A549 (cell line): ENCODE results near the gene ANKDD1A. TPM values are rescaled to one million over a fixed set of nuclear protein-coding genes. Genes with fewer than 3 reads are reported as not detected.

Experiments used
- ATAC-seq, 2 experiments: fragments of 200-7000 bp in 1 of 2; fragments of >200 bp in 1 of 2; cut with Nextera tagmentation in 1 of 2; cut with Tn5 transposase in 1 of 2; 3 replicates each; pipeline versions ENCODE4 v1.8.0 to v1.9.1; 2018 to 2020; ENCODE audit warnings: mild to moderate bottlenecking in 1 of 2, moderate library complexity in 1 of 2
- CTCF ChIA-PET: fragments of 300-600 bp; sonication (Branson Sonifier 250); formaldehyde crosslinking; extraction: SDS; loops from one replicate; lab custom pipeline; 2021; ENCODE audit warnings: antibody characterized with exemption, inconsistent platforms; lab: Yijun Ruan, JAX
- POLR2A ChIA-PET: fragments of 350-600 bp; formaldehyde crosslinking; extraction: SDS; loops from one replicate; lab custom pipeline; 2021; ENCODE audit warnings: antibody characterized with exemption, inconsistent platforms; lab: Yijun Ruan, JAX
- DNase-seq, 2 experiments: peaks; one replicate each; pipeline versions ENCODE4 v3.0.0 to v3.0.0-alpha.2; 2011 to 2016; ENCODE audit warnings: low read depth in 1 of 2, low spot score in 1 of 2
- FAIRE-seq: peaks from 2 replicates; lab custom pipeline; 2011; peaks lifted over from hg19 to GRCh38; lab: Jason Lieb, UNC
- H3K27ac ChIP-seq, 2 experiments: fragments of >200 bp; sonication (Bioruptor Twin); formaldehyde crosslinking; 3 replicates each; pipeline ENCODE4 v1.5.1; 2016 to 2017
- H3K4me1 ChIP-seq: fragments of >200 bp; sonication (Bioruptor Twin); formaldehyde crosslinking; 3 replicates; pipeline ENCODE4 v1.6.1; 2016
- H3K4me2 ChIP-seq: fragments of >200 bp; sonication (Bioruptor Twin); formaldehyde crosslinking; 3 replicates; pipeline ENCODE4 v1.6.1; 2016
- H3K4me3 ChIP-seq: fragments of >200 bp; sonication (Bioruptor Twin); formaldehyde crosslinking; 3 replicates; pipeline ENCODE4 v1.5.1; 2016
- H3K9me3 ChIP-seq: fragments of >200 bp; sonication (Bioruptor Twin); formaldehyde crosslinking; 3 replicates; pipeline ENCODE4 v1.6.1; 2016
- BHLHE40 ChIP-seq: IDR thresholded peaks from 2 replicates; pipeline ENCODE4 v1.6.1; 2012; ENCODE audit warnings: low read depth, low read length, inconsistent platforms
- CBX8 ChIP-seq: fragments of 200-600 bp; sonication (generic); IDR thresholded peaks from 2 replicates; pipeline ENCODE4 v1.6.1; 2016
- CHD2 ChIP-seq: fragments of 150-350 bp; IDR thresholded peaks from 2 replicates; pipeline ENCODE4 v1.6.1; 2014; ENCODE audit warnings: low read length; ENCODE audit not compliant: partially characterized antibody
- CHD4 ChIP-seq: fragments of 200-600 bp; sonication (generic); IDR thresholded peaks from 2 replicates; pipeline ENCODE4 v1.6.1; 2016; ENCODE audit warnings: antibody characterized with exemption, mild to moderate bottlenecking, borderline replicate concordance
- EP300 ChIP-seq, 2 experiments: fragments of >200 bp; sonication (Bioruptor Twin); formaldehyde crosslinking; IDR thresholded peaks; 2 replicates in 1 of 2; 3 replicates in 1 of 2; pipeline ENCODE4 v1.6.1; 2016 to 2017
- FOXS1 ChIP-seq: fragments of 250-450 bp; sonication (Bioruptor Pico); IDR thresholded peaks from 2 replicates; pipeline ENCODE4 v1.5.0; 2020; ENCODE audit warnings: mild to moderate bottlenecking, moderate library complexity
- GATA3 ChIP-seq: IDR thresholded peaks from 2 replicates; pipeline ENCODE4 v1.6.1; 2012; ENCODE audit warnings: borderline replicate concordance
- HOXA7 ChIP-seq: fragments of 250-450 bp; sonication (Bioruptor Pico); IDR thresholded peaks from 2 replicates; pipeline ENCODE4 v1.5.0; 2020; ENCODE audit warnings: mild to moderate bottlenecking, moderate library complexity
- JUNB ChIP-seq: fragments of >200 bp; sonication (Bioruptor Twin); formaldehyde crosslinking; IDR thresholded peaks from 2 replicates; pipeline ENCODE4 v1.6.1; 2016
- KDM5A ChIP-seq: fragments of 200-600 bp; sonication (generic); IDR thresholded peaks from 2 replicates; pipeline ENCODE4 v1.6.1; 2016; ENCODE audit warnings: antibody characterized with exemption, mild to moderate bottlenecking
- NR3C1 ChIP-seq: fragments of >200 bp; sonication (Bioruptor Twin); formaldehyde crosslinking; IDR thresholded peaks from 3 replicates; pipeline ENCODE4 v1.6.1; 2017
- PHF8 ChIP-seq: fragments of 200-600 bp; sonication (generic); IDR thresholded peaks from 2 replicates; pipeline ENCODE4 v1.6.1; 2016; ENCODE audit warnings: low read depth, mild to moderate bottlenecking, antibody characterized with exemption, moderate library complexity, borderline replicate concordance
- POLR2AphosphoS2 ChIP-seq: conservative IDR thresholded peaks from 2 replicates; pipeline ENCODE4 v1.6.1; 2012; ENCODE audit warnings: low read length, improper control_type of control experiment, inconsistent platforms
- RARB ChIP-seq: fragments of 250-450 bp; sonication (Bioruptor Pico); IDR thresholded peaks from 2 replicates; pipeline ENCODE4 v1.8.0; 2021; ENCODE audit warnings: mild to moderate bottlenecking, moderate library complexity
- RNF2 ChIP-seq: fragments of 200-600 bp; sonication (generic); IDR thresholded peaks from 2 replicates; pipeline ENCODE4 v1.6.1; 2016; ENCODE audit warnings: low read depth, mild to moderate bottlenecking, antibody characterized with exemption, moderate library complexity, borderline replicate concordance
- TFCP2L1 ChIP-seq: fragments of 250-450 bp; sonication (Bioruptor Pico); IDR thresholded peaks from 2 replicates; pipeline ENCODE4 v1.5.0; 2021; ENCODE audit warnings: mild to moderate bottlenecking
- ZFP36 ChIP-seq: fragments of 450-650 bp; IDR thresholded peaks from 2 replicates; pipeline ENCODE4 v1.6.1; 2014; ENCODE audit warnings: borderline replicate concordance; ENCODE audit not compliant: partially characterized antibody
- ZNF302 ChIP-seq: fragments of 250-450 bp; sonication (Bioruptor Pico); IDR thresholded peaks from 2 replicates; pipeline ENCODE4 v1.9.0; 2021; ENCODE audit warnings: inconsistent platforms, mild to moderate bottlenecking, moderate library complexity
- ZSCAN20 ChIP-seq: fragments of 250-450 bp; sonication (Bioruptor Pico); IDR thresholded peaks from 2 replicates; pipeline ENCODE4 v1.8.0; 2022; ENCODE audit warnings: mild to moderate bottlenecking, moderate library complexity
- WGBS: methylation state at CpG from one replicate; pipeline ENCODE4 v1.1.6; 2017; ENCODE audit errors: missing lambda C conversion rate; 5-methylcytosine and 5-hydroxymethylcytosine counted together
- polyA plus RNA-seq, 4 experiments: library from polyadenylated mRNA; depleted of rRNA in 3 of 4; stranded (reverse); fragments of >200 nt; fragmentation: RNase III in 1 of 4; extraction: RNeasy Plus Mini Kit Qiagen cat#74134 plus additional on column Dnase treatment in 1 of 4; gene quantifications; 2 replicates in 3 of 4; 3 replicates in 1 of 4; pipeline ENCODE4 v1.2.3, GENCODE V29; 2011 to 2017
- TF ChIP-seq, protein P1 (sequence below): fragments of >200 bp; sonication (Bioruptor Twin); formaldehyde crosslinking; IDR thresholded peaks from 3 replicates; pipeline ENCODE4 v1.5.1; 2016
- TF ChIP-seq, protein P2 (sequence below): fragments of >200 bp; sonication (Bioruptor Twin); formaldehyde crosslinking; IDR thresholded peaks from 2 replicates; pipeline ENCODE4 v1.6.1; 2016
- TF ChIP-seq, protein P3 (sequence below): fragments of >200 bp; sonication (Bioruptor Twin); formaldehyde crosslinking; IDR thresholded peaks from 3 replicates; pipeline ENCODE4 v1.6.1; 2016

Gene ANKDD1A
- polyA plus RNA-seq, 2 of the 4 experiments (the other 2 are of a cell fraction) = 2.7 to 2.8 TPM

DNA sequence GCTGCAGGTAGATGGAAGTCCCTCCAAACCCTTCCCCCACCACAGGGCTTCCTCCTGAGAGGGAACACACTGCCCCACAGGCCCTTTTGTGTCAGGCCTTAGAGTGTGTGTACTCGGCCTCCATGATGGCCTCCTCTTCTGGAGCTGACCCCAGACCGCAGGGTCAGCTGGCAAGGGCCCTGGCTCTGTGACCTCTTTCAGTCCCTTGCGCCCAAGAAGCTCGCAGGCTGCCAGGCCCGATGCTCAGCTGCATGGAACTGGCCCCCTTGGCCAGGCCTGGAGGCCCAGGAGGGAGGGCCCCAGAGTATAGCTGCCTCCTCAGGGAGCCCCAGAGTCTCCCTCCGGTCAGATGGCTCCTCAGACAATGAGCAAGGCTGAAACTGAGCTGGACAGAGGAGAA, 23.4 kb upstream of the ANKDD1A start:
- ChIA-PET POLR2A (no interaction called here), CTCF (interaction anchor here (0.8 to 2.3 kb wide), 4 partner anchors 11 to 158 kb away, joined by 3 to 8 read pairs (median 4); no protein-coding TSS in a partner anchor)
- Histone ChIP-seq H3K4me3 (no peak overlapping the region), H3K9me3 (no peaks in the 10 kb centered on the region), H3K27ac (no peak overlapping the region), H3K4me1 (peaks cover 15% of the 10 kb centered on the region), H3K4me2 (no peak overlapping the region)
- DNase-seq = no peak
- FAIRE-seq = no peak
- 81% methylated on average over 5 of the region's 6 CpGs for WGBS
- TF ChIP-seq CHD2 (no peak), FOXS1 (no peak), POLR2AphosphoS2 (no peak), JUNB (no peak), CHD4 (no peak), PHF8 (no peak), NR3C1 (no peak), ZSCAN20 (CRISPR knock-in tag) (no peak), TFCP2L1 (CRISPR knock-in tag) (no peak), BHLHE40 (no peak), ZFP36 (no peak), RNF2 (no peak), RARB (CRISPR knock-in tag) (no peak), KDM5A (no peak), ZNF302 (CRISPR knock-in tag) (no peak)
- TF ChIP-seq, protein P1, sequence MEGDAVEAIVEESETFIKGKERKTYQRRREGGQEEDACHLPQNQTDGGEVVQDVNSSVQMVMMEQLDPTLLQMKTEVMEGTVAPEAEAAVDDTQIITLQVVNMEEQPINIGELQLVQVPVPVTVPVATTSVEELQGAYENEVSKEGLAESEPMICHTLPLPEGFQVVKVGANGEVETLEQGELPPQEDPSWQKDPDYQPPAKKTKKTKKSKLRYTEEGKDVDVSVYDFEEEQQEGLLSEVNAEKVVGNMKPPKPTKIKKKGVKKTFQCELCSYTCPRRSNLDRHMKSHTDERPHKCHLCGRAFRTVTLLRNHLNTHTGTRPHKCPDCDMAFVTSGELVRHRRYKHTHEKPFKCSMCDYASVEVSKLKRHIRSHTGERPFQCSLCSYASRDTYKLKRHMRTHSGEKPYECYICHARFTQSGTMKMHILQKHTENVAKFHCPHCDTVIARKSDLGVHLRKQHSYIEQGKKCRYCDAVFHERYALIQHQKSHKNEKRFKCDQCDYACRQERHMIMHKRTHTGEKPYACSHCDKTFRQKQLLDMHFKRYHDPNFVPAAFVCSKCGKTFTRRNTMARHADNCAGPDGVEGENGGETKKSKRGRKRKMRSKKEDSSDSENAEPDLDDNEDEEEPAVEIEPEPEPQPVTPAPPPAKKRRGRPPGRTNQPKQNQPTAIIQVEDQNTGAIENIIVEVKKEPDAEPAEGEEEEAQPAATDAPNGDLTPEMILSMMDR = no peak
- TF ChIP-seq, protein P2, sequence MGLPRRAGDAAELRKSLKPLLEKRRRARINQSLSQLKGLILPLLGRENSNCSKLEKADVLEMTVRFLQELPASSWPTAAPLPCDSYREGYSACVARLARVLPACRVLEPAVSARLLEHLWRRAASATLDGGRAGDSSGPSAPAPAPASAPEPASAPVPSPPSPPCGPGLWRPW = no peak
- TF ChIP-seq, protein P3, sequence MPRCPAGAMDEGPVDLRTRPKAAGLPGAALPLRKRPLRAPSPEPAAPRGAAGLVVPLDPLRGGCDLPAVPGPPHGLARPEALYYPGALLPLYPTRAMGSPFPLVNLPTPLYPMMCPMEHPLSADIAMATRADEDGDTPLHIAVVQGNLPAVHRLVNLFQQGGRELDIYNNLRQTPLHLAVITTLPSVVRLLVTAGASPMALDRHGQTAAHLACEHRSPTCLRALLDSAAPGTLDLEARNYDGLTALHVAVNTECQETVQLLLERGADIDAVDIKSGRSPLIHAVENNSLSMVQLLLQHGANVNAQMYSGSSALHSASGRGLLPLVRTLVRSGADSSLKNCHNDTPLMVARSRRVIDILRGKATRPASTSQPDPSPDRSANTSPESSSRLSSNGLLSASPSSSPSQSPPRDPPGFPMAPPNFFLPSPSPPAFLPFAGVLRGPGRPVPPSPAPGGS = no peak
- ATAC-seq = no peak

DNA sequence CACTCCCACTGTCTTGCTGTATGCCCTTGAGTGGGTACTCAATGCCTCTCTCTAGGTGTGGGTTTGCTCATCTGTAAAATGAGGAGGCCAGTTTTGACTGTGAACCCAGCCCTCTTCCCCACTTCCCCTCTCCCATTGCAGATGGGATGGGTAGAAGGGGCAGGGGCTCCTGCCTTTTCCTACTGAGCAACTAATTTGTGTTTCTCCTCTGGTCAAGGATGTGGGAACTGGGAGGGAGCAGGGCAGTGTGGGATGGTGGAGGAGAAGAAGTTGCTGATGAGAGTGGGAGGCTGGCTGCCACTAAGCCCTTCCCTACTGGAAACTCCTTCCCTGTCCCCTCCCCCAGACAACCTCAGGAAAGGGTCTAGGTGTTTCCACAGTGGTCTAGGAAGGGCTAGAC, 20.1 kb upstream of the ANKDD1A start:
- Histone ChIP-seq H3K9me3 (no peaks in the 10 kb centered on the region), H3K27ac (no peak overlapping the region), H3K4me2 (no peak overlapping the region), H3K4me3 (no peak overlapping the region), H3K4me1 (no peaks in the 10 kb centered on the region)
- TF ChIP-seq, protein P1 = no peak
- TF ChIP-seq HOXA7 (CRISPR knock-in tag) = no peak
- no peak for TF ChIP-seq TFCP2L1 (CRISPR knock-in tag)
- TF ChIP-seq ZSCAN20 (CRISPR knock-in tag) = no peak
- TF ChIP-seq GATA3 = no peak
- no peak for TF ChIP-seq RARB (CRISPR knock-in tag)
- TF ChIP-seq EP300 (IDR thresholded peaks at IDR 0.05) = no peak
- no peak for TF ChIP-seq ZFP36
- TF ChIP-seq CBX8 = no peak
- TF ChIP-seq CHD4 = no peak
- TF ChIP-seq RNF2 = no peak
- ChIA-PET POLR2A (no interaction called here), CTCF (no interaction called here)
- no peak for FAIRE-seq
- no peak for ATAC-seq
- DNase-seq = no peak
